ENCODE measurements around the gene SERPINB5.

The SERPINB5 gene

GRCh38 chr18:63476668-63477067 is at the start of gene SERPINB5:
TSS of gene SERPINB5 (plus strand) at chr18:63476958. CDS start at chr18:63484429, 7,471 bp downstream.
- H3K4me3 ChIP-seq (ENCODE audit: control insufficient read depth, low read depth, low read length) = no peak within 1 kb of the TSS
- TF ChIP-seq CTCF (IDR thresholded peaks at IDR 0.05; ENCODE audit: control insufficient read depth, insufficient read depth, low read depth, low read length, missing control alignments) = no peak
- no peak for DNase-seq (ENCODE audit: low read depth)

GRCh38 chr18:63427558-63427957 is 49.2 kb upstream of the SERPINB5 start:
- no peak for TF ChIP-seq CTCF (IDR thresholded peaks at IDR 0.05; ENCODE audit: control insufficient read depth, insufficient read depth, low read depth, low read length, missing control alignments)
- no peak for DNase-seq (ENCODE audit: low read depth)
- no peak overlapping the region for H3K4me3 ChIP-seq (ENCODE audit: control insufficient read depth, low read depth, low read length)

- no peak for DNase-seq (ENCODE audit: low read depth)
- TF ChIP-seq CTCF (IDR thresholded peaks at IDR 0.05; ENCODE audit: control insufficient read depth, insufficient read depth, low read depth, low read length, missing control alignments) = no peak
- H3K4me3 ChIP-seq (ENCODE audit: control insufficient read depth, low read depth, low read length) = no peak overlapping the region
Measured at GRCh38 chr18:63430526-63430925, 46.2 kb upstream of the SERPINB5 start.

DNA sequence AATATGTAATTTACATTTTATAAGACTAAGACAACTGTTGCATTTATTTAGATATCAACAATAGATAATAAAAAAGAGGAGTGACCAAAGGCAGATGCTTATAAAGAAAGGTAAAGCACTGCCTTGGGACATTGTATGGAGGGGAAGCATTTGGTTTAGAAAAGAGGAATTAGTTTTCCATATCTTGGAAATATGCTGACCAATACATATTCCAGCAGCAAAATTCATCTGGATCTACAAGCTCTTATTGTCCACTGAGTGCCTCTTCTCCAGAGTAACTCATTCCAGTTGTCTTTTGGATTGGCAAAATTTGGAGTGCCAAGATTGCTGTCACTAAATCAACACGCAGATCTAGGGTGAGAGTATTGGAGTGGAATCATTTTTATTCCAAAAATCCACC is 45.6 kb upstream of the SERPINB5 start:
- DNase-seq (ENCODE audit: low read depth) = no peak
- no peak overlapping the region for H3K4me3 ChIP-seq (ENCODE audit: control insufficient read depth, low read depth, low read length)
- no peak for TF ChIP-seq CTCF (IDR thresholded peaks at IDR 0.05; ENCODE audit: control insufficient read depth, insufficient read depth, low read depth, low read length, missing control alignments)

- no peak for DNase-seq (ENCODE audit: low read depth)
- no peak for TF ChIP-seq CTCF (IDR thresholded peaks at IDR 0.05; ENCODE audit: control insufficient read depth, insufficient read depth, low read depth, low read length, missing control alignments)
- H3K4me3 ChIP-seq (ENCODE audit: control insufficient read depth, low read depth, low read length) = no peak overlapping the region
Measured at GRCh38 chr18:63433334-63433866, 43.4 kb upstream of the SERPINB5 start.

DNA sequence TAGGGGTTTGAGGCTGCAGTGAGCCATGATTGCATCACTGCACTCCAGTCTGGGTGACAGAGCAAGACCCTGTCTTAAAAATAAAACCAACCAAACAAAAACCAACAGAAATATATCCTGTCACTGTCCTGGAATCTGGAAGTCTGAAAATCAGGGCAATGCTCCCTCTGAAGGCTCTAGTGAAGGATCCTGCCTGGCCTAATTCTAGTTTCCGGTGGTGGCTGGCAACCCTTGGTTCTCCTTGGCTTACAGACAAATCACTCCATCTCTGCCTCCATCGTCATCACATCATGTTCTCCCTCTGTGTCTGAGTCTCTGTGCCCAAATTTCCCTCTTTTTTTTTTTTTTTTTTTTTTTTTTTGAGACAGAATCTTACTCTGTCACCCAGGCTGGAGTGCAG is 38.6 kb upstream of the SERPINB5 start:
- H3K4me3 ChIP-seq (ENCODE audit: control insufficient read depth, low read depth, low read length) = no peak overlapping the region
- TF ChIP-seq CTCF (IDR thresholded peaks at IDR 0.05; ENCODE audit: control insufficient read depth, insufficient read depth, low read depth, low read length, missing control alignments) = no peak
- no peak for DNase-seq (ENCODE audit: low read depth)

- DNase-seq (ENCODE audit: low read depth) = no peak
- TF ChIP-seq CTCF (IDR thresholded peaks at IDR 0.05; ENCODE audit: control insufficient read depth, insufficient read depth, low read depth, low read length, missing control alignments) = peak; percentile 80
- no peak overlapping the region for H3K4me3 ChIP-seq (ENCODE audit: control insufficient read depth, low read depth, low read length)
Measured at GRCh38 chr18:63439334-63439733, 37.4 kb upstream of the SERPINB5 start.

All from AG09309 (cell line).